ENCODE measurements around the gene ETV3. TPM values are rescaled to one million over a fixed set of nuclear protein-coding genes. Genes with fewer than 3 reads are reported as not detected.

ETV3 gene
- total RNA-seq, 1 experiment from 2014 or later: 22.2 TPM

DNA sequence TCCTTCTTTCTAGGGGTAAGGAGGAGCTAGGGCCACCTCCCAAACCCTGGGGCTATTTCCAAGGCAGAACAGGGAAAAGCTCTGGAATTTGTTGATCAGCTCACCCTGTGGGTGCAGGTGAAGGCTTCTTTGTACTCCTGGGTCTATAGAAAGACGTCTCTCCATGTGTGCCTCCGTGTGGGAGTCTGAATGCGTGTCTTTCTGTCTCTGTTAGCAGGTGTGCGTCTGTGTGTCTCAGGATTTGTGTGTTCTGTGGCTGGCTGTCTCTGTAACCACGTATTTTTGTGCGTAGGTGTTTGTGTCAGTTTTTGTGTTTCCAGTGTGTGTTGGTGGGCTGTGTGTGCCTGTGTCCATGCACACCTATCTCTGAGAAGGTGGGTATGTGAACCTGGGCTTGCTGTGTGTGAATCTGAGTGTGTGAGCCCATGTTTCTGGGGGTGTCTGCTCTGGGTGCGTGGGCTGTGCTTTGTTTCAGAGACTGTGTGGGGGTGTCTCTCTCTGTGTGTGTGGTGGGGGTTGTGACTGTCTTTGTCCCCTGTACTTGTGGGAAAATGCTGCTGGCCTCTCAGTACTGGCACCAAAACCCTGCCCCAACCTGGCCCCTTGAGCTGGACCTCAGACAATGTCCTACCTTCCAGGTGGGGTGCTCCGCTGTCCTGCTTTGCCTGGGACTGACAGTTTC, 25.9 kb downstream of the ETV3 start:
- no TSS peak for BruUV-seq (replicated peaks)
- TF ChIP-seq, protein P1, sequence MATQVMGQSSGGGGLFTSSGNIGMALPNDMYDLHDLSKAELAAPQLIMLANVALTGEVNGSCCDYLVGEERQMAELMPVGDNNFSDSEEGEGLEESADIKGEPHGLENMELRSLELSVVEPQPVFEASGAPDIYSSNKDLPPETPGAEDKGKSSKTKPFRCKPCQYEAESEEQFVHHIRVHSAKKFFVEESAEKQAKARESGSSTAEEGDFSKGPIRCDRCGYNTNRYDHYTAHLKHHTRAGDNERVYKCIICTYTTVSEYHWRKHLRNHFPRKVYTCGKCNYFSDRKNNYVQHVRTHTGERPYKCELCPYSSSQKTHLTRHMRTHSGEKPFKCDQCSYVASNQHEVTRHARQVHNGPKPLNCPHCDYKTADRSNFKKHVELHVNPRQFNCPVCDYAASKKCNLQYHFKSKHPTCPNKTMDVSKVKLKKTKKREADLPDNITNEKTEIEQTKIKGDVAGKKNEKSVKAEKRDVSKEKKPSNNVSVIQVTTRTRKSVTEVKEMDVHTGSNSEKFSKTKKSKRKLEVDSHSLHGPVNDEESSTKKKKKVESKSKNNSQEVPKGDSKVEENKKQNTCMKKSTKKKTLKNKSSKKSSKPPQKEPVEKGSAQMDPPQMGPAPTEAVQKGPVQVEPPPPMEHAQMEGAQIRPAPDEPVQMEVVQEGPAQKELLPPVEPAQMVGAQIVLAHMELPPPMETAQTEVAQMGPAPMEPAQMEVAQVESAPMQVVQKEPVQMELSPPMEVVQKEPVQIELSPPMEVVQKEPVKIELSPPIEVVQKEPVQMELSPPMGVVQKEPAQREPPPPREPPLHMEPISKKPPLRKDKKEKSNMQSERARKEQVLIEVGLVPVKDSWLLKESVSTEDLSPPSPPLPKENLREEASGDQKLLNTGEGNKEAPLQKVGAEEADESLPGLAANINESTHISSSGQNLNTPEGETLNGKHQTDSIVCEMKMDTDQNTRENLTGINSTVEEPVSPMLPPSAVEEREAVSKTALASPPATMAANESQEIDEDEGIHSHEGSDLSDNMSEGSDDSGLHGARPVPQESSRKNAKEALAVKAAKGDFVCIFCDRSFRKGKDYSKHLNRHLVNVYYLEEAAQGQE (IDR thresholded peaks at IDR 0.05; ENCODE audit: insufficient read depth in 1 of 2, low read depth in 2 of 2, low read length in 1 of 2): no peak
- TF ChIP-seq POLR2AphosphoS5 (IDR thresholded peaks at IDR 0.05; ENCODE audit: low read depth, low read length): no peak
- TF ChIP-seq, protein P2, sequence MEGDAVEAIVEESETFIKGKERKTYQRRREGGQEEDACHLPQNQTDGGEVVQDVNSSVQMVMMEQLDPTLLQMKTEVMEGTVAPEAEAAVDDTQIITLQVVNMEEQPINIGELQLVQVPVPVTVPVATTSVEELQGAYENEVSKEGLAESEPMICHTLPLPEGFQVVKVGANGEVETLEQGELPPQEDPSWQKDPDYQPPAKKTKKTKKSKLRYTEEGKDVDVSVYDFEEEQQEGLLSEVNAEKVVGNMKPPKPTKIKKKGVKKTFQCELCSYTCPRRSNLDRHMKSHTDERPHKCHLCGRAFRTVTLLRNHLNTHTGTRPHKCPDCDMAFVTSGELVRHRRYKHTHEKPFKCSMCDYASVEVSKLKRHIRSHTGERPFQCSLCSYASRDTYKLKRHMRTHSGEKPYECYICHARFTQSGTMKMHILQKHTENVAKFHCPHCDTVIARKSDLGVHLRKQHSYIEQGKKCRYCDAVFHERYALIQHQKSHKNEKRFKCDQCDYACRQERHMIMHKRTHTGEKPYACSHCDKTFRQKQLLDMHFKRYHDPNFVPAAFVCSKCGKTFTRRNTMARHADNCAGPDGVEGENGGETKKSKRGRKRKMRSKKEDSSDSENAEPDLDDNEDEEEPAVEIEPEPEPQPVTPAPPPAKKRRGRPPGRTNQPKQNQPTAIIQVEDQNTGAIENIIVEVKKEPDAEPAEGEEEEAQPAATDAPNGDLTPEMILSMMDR (IDR thresholded peaks at IDR 0.05): no peak
- Histone ChIP-seq H3K27me3 (ENCODE audit: control insufficient read depth, insufficient read depth, low read length) (no peaks in the 10 kb centered on the region), H3K4me3 (ENCODE audit: low read depth in 2 of 2, low read length in 2 of 2) (no peak overlapping the region), H3K36me3 (ENCODE audit: control insufficient read depth, insufficient read depth, low read length) (no peaks in the 10 kb centered on the region), H3K4me1 (ENCODE audit: control insufficient read depth, insufficient read depth, low read length) (no peaks in the 10 kb centered on the region), H3K9me3 (ENCODE audit: control insufficient read depth, insufficient read depth, low read depth, low read length) (no peaks in the 10 kb centered on the region), H3K27ac (ENCODE audit: low read length) (no peak overlapping the region)
- intact Hi-C loops (cut with micrococcal nuclease; ENCODE audit: unreplicated experiment): no loop called here
- in situ Hi-C loops (cut with HindIII; ENCODE audit: low pct_unique_long_range_greater_than_20kb, low sequenced_read_pairs): no loop called here
- DNase-seq (ENCODE audit: low read depth, low spot score): no peak
- ChIA-PET POLR2A (no interaction called here), CTCF (no interaction called here)
- ATAC-seq: no peak; the same call in 1 of the 2 replicates

DNA sequence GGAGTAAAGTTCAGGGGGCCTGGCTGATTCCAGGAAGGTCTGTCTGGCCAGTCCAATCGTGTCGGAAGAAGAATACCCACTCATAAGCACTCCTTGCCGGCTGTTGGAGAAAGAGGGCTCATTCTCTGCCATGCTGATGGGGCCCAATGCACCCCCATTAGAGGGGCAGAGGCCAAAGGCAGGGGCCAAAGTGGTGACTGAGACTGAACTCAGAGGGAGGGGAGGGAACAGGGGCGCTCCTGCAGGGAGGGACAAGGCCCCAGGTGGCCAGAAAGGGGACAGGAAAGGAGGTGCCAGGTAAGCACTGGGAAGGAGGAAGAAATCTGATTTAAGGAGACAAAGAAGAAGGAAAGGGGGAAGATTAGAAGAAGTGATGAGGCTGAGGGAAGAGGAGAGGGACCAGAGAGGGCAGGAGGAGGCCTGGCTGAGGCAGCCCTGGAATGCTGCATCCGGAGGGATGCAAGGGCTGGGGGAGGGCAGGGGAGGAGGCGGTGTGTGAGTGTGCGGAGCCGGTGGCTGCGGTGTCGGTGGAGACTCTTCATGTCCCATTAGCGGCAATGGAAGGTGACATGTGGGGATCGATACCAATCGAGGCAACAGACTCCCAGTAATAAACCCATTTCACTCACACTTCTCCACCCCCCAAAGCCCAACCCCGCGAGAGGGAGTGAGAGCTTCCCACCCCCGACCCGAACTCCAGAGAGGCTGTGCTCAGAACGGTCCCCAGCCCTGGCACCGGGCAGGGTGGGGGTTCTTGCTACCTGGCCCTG, 26.6 kb downstream of the ETV3 start:
- DNase-seq (ENCODE audit: low read depth, low spot score) (no peak), ATAC-seq (no peak)
- Histone ChIP-seq H3K36me3 (ENCODE audit: control insufficient read depth, insufficient read depth, low read length) (no peaks in the 10 kb centered on the region), H3K9me3 (ENCODE audit: control insufficient read depth, insufficient read depth, low read depth, low read length) (no peaks in the 10 kb centered on the region), H3K27me3 (ENCODE audit: control insufficient read depth, insufficient read depth, low read length) (no peaks in the 10 kb centered on the region), H3K27ac (ENCODE audit: low read length) (no peak overlapping the region), H3K4me1 (ENCODE audit: control insufficient read depth, insufficient read depth, low read length) (no peaks in the 10 kb centered on the region), H3K4me3 (ENCODE audit: low read depth in 2 of 2, low read length in 2 of 2) (no peak overlapping the region)
- ChIA-PET CTCF (no interaction called here), POLR2A (no interaction called here)
- intact Hi-C loops (cut with micrococcal nuclease; ENCODE audit: unreplicated experiment): no loop called here
- no TSS peak for BruUV-seq (replicated peaks)
- in situ Hi-C loops (cut with HindIII; ENCODE audit: low pct_unique_long_range_greater_than_20kb, low sequenced_read_pairs): no loop called here
- TF ChIP-seq, protein P2 (IDR thresholded peaks at IDR 0.05): no peak
- TF ChIP-seq TCF7L2 (IDR thresholded peaks at IDR 0.05; ENCODE audit: low read depth, low read length): no peak
- TF ChIP-seq, protein P1 (IDR thresholded peaks at IDR 0.05; ENCODE audit: insufficient read depth in 1 of 2, low read depth in 2 of 2, low read length in 1 of 2): no peak
- TF ChIP-seq POLR2AphosphoS5 (IDR thresholded peaks at IDR 0.05; ENCODE audit: low read depth, low read length): no peak
- no peak for TF ChIP-seq SIN3A (IDR thresholded peaks at IDR 0.05; ENCODE audit: borderline replicate concordance, insufficient read depth, low read depth, low read length)

Measured in Panc1 (cell line).